Thyroid gland (tissue), 4 donors: Measurements from ENCODE around the gene CAMTA1. TPM values are rescaled to one million over a fixed set of nuclear protein-coding genes. Genes with fewer than 3 reads are reported as not detected.

Source experiments
- DNase-seq, 2 donors: peaks; one replicate each; pipeline ENCODE4 v3.0.0-alpha.2; 2019
- H3K27ac ChIP-seq, 3 donors: fragments of 200-600 bp; sonication (generic); 1 replicate in 2 of 3; 2 replicates in 1 of 3; pipeline ENCODE4 v1.5.1; 2016 to 2019; ENCODE audit warnings: mild to moderate bottlenecking in 1 of 3, moderate library complexity in 1 of 3
- H3K27me3 ChIP-seq: fragments of 200-600 bp; sonication (generic); one replicate; pipeline ENCODE4 v1.5.1; 2019
- H3K36me3 ChIP-seq, 2 donors: fragments of 200-600 bp; sonication (generic); one replicate each; pipeline ENCODE4 v1.5.1; 2016 to 2019
- H3K4me1 ChIP-seq, 2 donors: fragments of 200-600 bp; sonication (generic); one replicate each; pipeline ENCODE4 v1.5.1; 2017 to 2019
- H3K4me3 ChIP-seq, 3 donors: fragments of 200-600 bp; sonication (generic); replicated peaks in 1 of 3; 1 replicate in 2 of 3; 2 replicates in 1 of 3; pipeline ENCODE4 v1.5.1; 2016; ENCODE audit warnings: mild to moderate bottlenecking in 1 of 3
- H3K9me3 ChIP-seq: fragments of 200-600 bp; sonication (generic); one replicate; pipeline ENCODE4 v1.5.1; 2017
- CTCF ChIP-seq, 6 experiments: fragments of 200-600 bp in 3 of 6; fragments of 450-650 bp in 3 of 6; sonication (generic) in 3 of 6; IDR thresholded peaks; one replicate each; pipeline ENCODE4 v1.5.1; 2016 to 2019; ENCODE audit warnings: antibody characterized with exemption in 6 of 6, mild to moderate bottlenecking in 2 of 6, inconsistent platforms in 1 of 6, moderate library complexity in 1 of 6
- POLR2A ChIP-seq, 2 donors: fragments of 450-650 bp; IDR thresholded peaks; one replicate each; pipeline ENCODE4 v1.6.1; 2017; ENCODE audit warnings: antibody characterized with exemption in 2 of 2, mild to moderate bottlenecking in 2 of 2, moderate library complexity in 1 of 2
- WGBS, 2 donors: methylation state at CpG; one replicate each; pipeline ENCODE4 v1.1.5; 2017; 5-methylcytosine and 5-hydroxymethylcytosine counted together
- intact Hi-C: fragments of 100-400 bp; cut with DNase I; formaldehyde crosslinking; loops from one replicate; pipeline ENCODE4 v1.15.1; 2023
- total RNA-seq, 4 donors: library from RNA; depleted of rRNA; stranded (reverse); fragments of >200 nt; gene quantifications; one replicate each; pipeline ENCODE4 v1.2.3, GENCODE V29; 2016

Gene CAMTA1
- total RNA-seq, 4 donors from 2014 or later = 63.9 to 124 (median 101) TPM

GRCh38 chr1:6989212-6990159 is 204.2 kb downstream of the CAMTA1 start:
- H3K36me3 ChIP-seq = no peaks in the 10 kb centered on the region
- no peaks in the 10 kb centered on the region for H3K4me1 ChIP-seq
- intact Hi-C loops = no loop called here
- no peaks in the 10 kb centered on the region for H3K9me3 ChIP-seq
- no peak for TF ChIP-seq POLR2A (IDR thresholded peaks at IDR 0.05)
- no peak for TF ChIP-seq CTCF (IDR thresholded peaks at IDR 0.05)
- no peaks in the 10 kb centered on the region for H3K27me3 ChIP-seq
- H3K27ac ChIP-seq = no peak overlapping the region
- H3K4me3 ChIP-seq = no peak overlapping the region
- 62% methylated on average over 13 of the region's 13 CpGs for WGBS, 2 donors
- no peak for DNase-seq

GRCh38 chr1:6991266-6991665 is 206.0 kb downstream of the CAMTA1 start:
- no peak for DNase-seq
- intact Hi-C loops = no loop called here
- Histone ChIP-seq H3K9me3 (no peaks in the 10 kb centered on the region), H3K36me3 (no peaks in the 10 kb centered on the region), H3K4me3 (no peak overlapping the region), H3K4me1 (no peaks in the 10 kb centered on the region), H3K27ac (no peak overlapping the region), H3K27me3 (no peaks in the 10 kb centered on the region)
- TF ChIP-seq CTCF (IDR thresholded peaks at IDR 0.05) = no peak
- no peak for TF ChIP-seq POLR2A (IDR thresholded peaks at IDR 0.05)
- 79 to 88% methylated on average over 1 of the region's 1 CpG for WGBS, 2 donors

GRCh38 chr1:6995789-6996188 is 210.5 kb downstream of the CAMTA1 start:
- no peaks in the 10 kb centered on the region for H3K36me3 ChIP-seq
- no peaks in the 10 kb centered on the region for H3K9me3 ChIP-seq
- intact Hi-C loops = no loop called here
- no peak for TF ChIP-seq CTCF (IDR thresholded peaks at IDR 0.05)
- TF ChIP-seq POLR2A (IDR thresholded peaks at IDR 0.05) = no peak
- 86 to 92% methylated on average over 5 of the region's 5 CpGs for WGBS, 2 donors
- H3K27me3 ChIP-seq = no peaks in the 10 kb centered on the region
- no peak for DNase-seq
- no peaks in the 10 kb centered on the region for H3K4me1 ChIP-seq
- H3K4me3 ChIP-seq = no peak overlapping the region
- no peak overlapping the region for H3K27ac ChIP-seq

- Histone ChIP-seq H3K9me3 (no peaks in the 10 kb centered on the region), H3K36me3 (no peaks in the 10 kb centered on the region), H3K4me1 (no peaks in the 10 kb centered on the region), H3K27me3 (no peaks in the 10 kb centered on the region), H3K27ac (no peak overlapping the region), H3K4me3 (no peak overlapping the region)
- no peak for DNase-seq
- intact Hi-C loops = no loop called here
- TF ChIP-seq POLR2A (IDR thresholded peaks at IDR 0.05) (no peak), CTCF (IDR thresholded peaks at IDR 0.05) (no peak)
These were observed 211.1 kb downstream of the CAMTA1 start for GRCh38 chr1:6996371-6996770.

- Histone ChIP-seq H3K36me3 (no peaks in the 10 kb centered on the region), H3K27me3 (no peaks in the 10 kb centered on the region), H3K4me3 (no peak overlapping the region), H3K27ac (no peak overlapping the region), H3K9me3 (no peaks in the 10 kb centered on the region), H3K4me1 (no peaks in the 10 kb centered on the region)
- intact Hi-C loops = no loop called here
- DNase-seq = no peak
- TF ChIP-seq POLR2A (IDR thresholded peaks at IDR 0.05) (no peak), CTCF (IDR thresholded peaks at IDR 0.05) (no peak)
- WGBS, 2 donors = 84 to 87% methylated on average over 10 of the region's 10 CpGs
These were observed 211.6 kb downstream of the CAMTA1 start for GRCh38 chr1:6996866-6997265.
